CD4-positive, alpha-beta T cell treated with Interleukin-4 for 1 hour (primary cell): Measurements from ENCODE around the gene GPC6.
"Not testable (repeated sequence)": the region's sequence is repeated elsewhere in the genome, so short reads cannot be mapped to it uniquely, and the experiment has no call there.

Source experiments
- DNase-seq, 2 donors: peaks; one replicate each; pipeline ENCODE4 v3.0.0-alpha.2; 2020 to 2022

Gene GPC6

GRCh38 chr13:94192431-94192975 is 965.9 kb downstream of the GPC6 start:
- DNase-seq, result no peak

- DNase-seq, result no peak
These were observed 969.1 kb downstream of the GPC6 start for GRCh38 chr13:94195715-94196114.

GRCh38 chr13:94196413-94196812 is 969.8 kb downstream of the GPC6 start:
- DNase-seq, result no peak

- DNase-seq, result no peak
These were observed 972.1 kb downstream of the GPC6 start for GRCh38 chr13:94198681-94199080.

- no peak for DNase-seq
These were observed 972.5 kb downstream of the GPC6 start for GRCh38 chr13:94199135-94199534.

GRCh38 chr13:94201022-94201421 is 974.4 kb downstream of the GPC6 start:
- DNase-seq, result no peak

- DNase-seq, result no peak
These were observed 977.6 kb downstream of the GPC6 start for GRCh38 chr13:94204163-94204562.

GRCh38 chr13:94204946-94205345 is 978.3 kb downstream of the GPC6 start:
- DNase-seq, result no peak

GRCh38 chr13:94205896-94206295 is 979.3 kb downstream of the GPC6 start:
- DNase-seq, result no peak

- no peak for DNase-seq
These were observed 982.5 kb downstream of the GPC6 start for GRCh38 chr13:94209117-94209516.

- DNase-seq, result not testable (repeated sequence)
These were observed 983.3 kb downstream of the GPC6 start for GRCh38 chr13:94209913-94210312.

- no peak for DNase-seq
These were observed 984.2 kb downstream of the GPC6 start for GRCh38 chr13:94210816-94211215.

- no peak for DNase-seq
These were observed 985.6 kb downstream of the GPC6 start for GRCh38 chr13:94212196-94212595.

- DNase-seq, result no peak
These were observed 987.5 kb downstream of the GPC6 start for GRCh38 chr13:94214121-94214520.

GRCh38 chr13:94214975-94215374 is 988.4 kb downstream of the GPC6 start:
- DNase-seq, result no peak

GRCh38 chr13:94216476-94216875 is 989.9 kb downstream of the GPC6 start:
- no peak for DNase-seq

- DNase-seq, result no peak
These were observed 990.8 kb downstream of the GPC6 start for GRCh38 chr13:94217370-94217769.

GRCh38 chr13:94218537-94218936 is 991.9 kb downstream of the GPC6 start:
- no peak for DNase-seq

- DNase-seq, result no peak
These were observed 992.3 kb downstream of the GPC6 start for GRCh38 chr13:94218951-94219350.

GRCh38 chr13:94224670-94225069 is 998.1 kb downstream of the GPC6 start:
- no peak for DNase-seq

GRCh38 chr13:94227255-94227879 is 1000.8 kb downstream of the GPC6 start:
- DNase-seq, result no peak

- no peak for DNase-seq
These were observed 1002.2 kb downstream of the GPC6 start for GRCh38 chr13:94228763-94229162.

GRCh38 chr13:94232161-94232950 is 1005.7 kb downstream of the GPC6 start:
- DNase-seq, result no peak

GRCh38 chr13:94232956-94233355 is 1006.3 kb downstream of the GPC6 start:
- no peak for DNase-seq
